LNCAP (cell line): ENCODE measurements around the gene FREM2.

Experiments used
- TF ChIP-seq, protein P1 (sequence below): fragments of 450-650 bp; IDR thresholded peaks from 2 replicates; pipeline ENCODE4 v1.5.1; 2017; ENCODE audit warnings: mild to moderate bottlenecking

Gene FREM2

GRCh38 chr13:38905081-38905480 is 218.2 kb downstream of the FREM2 start:
- TF ChIP-seq, protein P1, sequence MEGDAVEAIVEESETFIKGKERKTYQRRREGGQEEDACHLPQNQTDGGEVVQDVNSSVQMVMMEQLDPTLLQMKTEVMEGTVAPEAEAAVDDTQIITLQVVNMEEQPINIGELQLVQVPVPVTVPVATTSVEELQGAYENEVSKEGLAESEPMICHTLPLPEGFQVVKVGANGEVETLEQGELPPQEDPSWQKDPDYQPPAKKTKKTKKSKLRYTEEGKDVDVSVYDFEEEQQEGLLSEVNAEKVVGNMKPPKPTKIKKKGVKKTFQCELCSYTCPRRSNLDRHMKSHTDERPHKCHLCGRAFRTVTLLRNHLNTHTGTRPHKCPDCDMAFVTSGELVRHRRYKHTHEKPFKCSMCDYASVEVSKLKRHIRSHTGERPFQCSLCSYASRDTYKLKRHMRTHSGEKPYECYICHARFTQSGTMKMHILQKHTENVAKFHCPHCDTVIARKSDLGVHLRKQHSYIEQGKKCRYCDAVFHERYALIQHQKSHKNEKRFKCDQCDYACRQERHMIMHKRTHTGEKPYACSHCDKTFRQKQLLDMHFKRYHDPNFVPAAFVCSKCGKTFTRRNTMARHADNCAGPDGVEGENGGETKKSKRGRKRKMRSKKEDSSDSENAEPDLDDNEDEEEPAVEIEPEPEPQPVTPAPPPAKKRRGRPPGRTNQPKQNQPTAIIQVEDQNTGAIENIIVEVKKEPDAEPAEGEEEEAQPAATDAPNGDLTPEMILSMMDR, result no peak

DNA sequence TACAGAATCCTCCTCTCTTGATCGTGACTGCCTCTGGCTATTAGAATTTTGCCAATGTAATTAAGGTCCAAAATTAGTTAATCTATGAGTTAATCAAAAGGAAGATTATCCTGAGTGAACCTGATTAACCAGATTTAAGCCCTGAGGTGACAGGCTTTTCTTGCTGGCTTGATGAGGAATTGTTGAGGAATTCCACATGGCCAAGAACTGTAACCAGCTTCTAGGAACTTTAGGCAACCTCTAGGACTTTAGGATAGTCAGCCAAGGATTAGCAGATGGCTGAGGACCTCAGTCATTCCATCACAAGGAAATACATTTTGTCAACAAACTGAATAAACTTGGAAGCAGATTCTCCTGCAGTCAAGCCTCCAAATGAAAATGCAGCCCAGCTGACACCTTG is 219.0 kb downstream of the FREM2 start:
- TF ChIP-seq, protein P1, result no peak

- TF ChIP-seq, protein P1, result no peak
Observed at GRCh38 chr13:38908574-38908973, 221.7 kb downstream of the FREM2 start.

- TF ChIP-seq, protein P1, result no peak
Observed at GRCh38 chr13:38914070-38914469, 227.2 kb downstream of the FREM2 start.

GRCh38 chr13:38921081-38921480 is 234.2 kb downstream of the FREM2 start:
- TF ChIP-seq, protein P1, result no peak

GRCh38 chr13:38922170-38922569 is 235.3 kb downstream of the FREM2 start:
- TF ChIP-seq, protein P1, result no peak

DNA sequence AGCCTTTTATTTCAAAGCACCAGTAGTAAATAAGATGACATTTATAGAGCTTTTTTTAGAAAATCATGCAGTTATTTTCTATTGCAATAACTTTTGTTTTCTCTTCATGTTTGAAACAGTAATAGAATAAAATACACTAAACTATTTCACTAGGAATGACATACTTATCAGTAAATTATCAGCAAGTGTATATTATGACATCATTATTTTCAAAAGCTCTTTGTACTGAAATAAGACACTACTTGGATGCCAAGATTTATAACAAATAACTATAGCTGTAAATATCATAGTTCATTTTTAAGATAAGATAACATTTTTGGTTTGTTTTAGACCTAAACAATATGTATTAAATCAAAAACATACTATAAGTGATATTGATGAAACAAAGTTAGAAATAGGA is 246.9 kb downstream of the FREM2 start:
- TF ChIP-seq, protein P1, result no peak
